Transverse colon (tissue), 4 donors: ENCODE measurements around the gene HEPH. TPM values are rescaled to one million over a fixed set of nuclear protein-coding genes. Genes with fewer than 3 reads are reported as not detected.

ENCODE experiments used
- DNase-seq: peaks from one replicate; pipeline ENCODE4 v3.0.0-alpha.2; 2019
- H3K27ac ChIP-seq, 4 donors: fragments of 200-600 bp; sonication (generic); 2 replicates each; pipeline ENCODE4 v1.5.1; 2016 to 2018; ENCODE audit warnings: inconsistent platforms in 4 of 4
- H3K27me3 ChIP-seq: fragments of 200-600 bp; sonication (generic); 2 replicates; pipeline ENCODE4 v1.5.1; 2017; ENCODE audit warnings: inconsistent platforms
- H3K36me3 ChIP-seq, 4 donors: fragments of 200-600 bp; sonication (generic); 2 replicates each; pipeline ENCODE4 v1.5.1; 2017 to 2019; ENCODE audit warnings: inconsistent platforms in 4 of 4
- H3K4me1 ChIP-seq, 4 donors: fragments of 200-600 bp; sonication (generic); 2 replicates each; pipeline ENCODE4 v1.5.1; 2017 to 2020; ENCODE audit warnings: inconsistent platforms in 4 of 4
- H3K4me3 ChIP-seq, 4 donors: fragments of 200-600 bp; sonication (generic); 1 replicate in 1 of 4; 2 replicates in 3 of 4; pipeline versions ENCODE4 v1.5.1 to v1.6.1; 2017 to 2019; ENCODE audit warnings: inconsistent platforms in 4 of 4
- H3K9me3 ChIP-seq, 2 donors: fragments of 200-600 bp; sonication (generic); 2 replicates each; pipeline ENCODE4 v1.5.1; 2017 to 2019; ENCODE audit warnings: inconsistent platforms in 2 of 2
- EP300 ChIP-seq: sonication (generic); formaldehyde crosslinking; IDR thresholded peaks from one replicate; pipeline ENCODE4 v1.6.1; 2017; ENCODE audit warnings: antibody characterized with exemption, low read depth
- POLR2A ChIP-seq: fragments of 450-650 bp; IDR thresholded peaks from one replicate; pipeline ENCODE4 v1.6.1; 2016; ENCODE audit warnings: antibody characterized with exemption, mild to moderate bottlenecking, moderate library complexity
- POLR2AphosphoS5 ChIP-seq, 3 donors: sonication (generic); formaldehyde crosslinking; IDR thresholded peaks; one replicate each; pipeline ENCODE4 v1.6.1; 2016; ENCODE audit warnings: antibody characterized with exemption in 3 of 3
- WGBS, 2 donors: methylation state at CpG; one replicate each; pipeline ENCODE4 v1.1.5; 2018; ENCODE audit warnings: low coverage in 1 of 2; 5-methylcytosine and 5-hydroxymethylcytosine counted together
- in situ Hi-C, 4 donors: fragments of 200-750 bp; cut with MboI; loops; one replicate each; pipeline versions ENCODE4 v1.15.0 to v1.15.1; 2017; ENCODE audit warnings: low sequenced_read_pairs in 3 of 4, low pct_ligation_motif_present in 1 of 4, low pct_unique_long_range_greater_than_20kb in 1 of 4
- intact Hi-C: fragments of 100-400 bp; cut with DNase I; formaldehyde crosslinking; loops from one replicate; pipeline ENCODE4 v1.15.1; 2023; ENCODE audit warnings: low total_unique reads
- total RNA-seq, 4 donors: library from RNA; depleted of rRNA; stranded (reverse); fragments of >200 nt; gene quantifications; one replicate each; pipeline ENCODE4 v1.1.0, GENCODE V29; 2016
- TF ChIP-seq, protein P1 (sequence below), 5 experiments: fragments of 200-600 bp in 3 of 5; fragments of 450-650 bp in 2 of 5; sonication (generic) in 3 of 5; IDR thresholded peaks; 1 replicate in 2 of 5; 2 replicates in 3 of 5; pipeline ENCODE4 v1.5.1; 2016 to 2017; ENCODE audit warnings: antibody characterized with exemption in 5 of 5, inconsistent platforms in 3 of 5, mild to moderate bottlenecking in 2 of 5, moderate library complexity in 1 of 5

Gene HEPH
- total RNA-seq, 4 donors from 2014 or later = 114 to 205 (median 155) TPM

DNA sequence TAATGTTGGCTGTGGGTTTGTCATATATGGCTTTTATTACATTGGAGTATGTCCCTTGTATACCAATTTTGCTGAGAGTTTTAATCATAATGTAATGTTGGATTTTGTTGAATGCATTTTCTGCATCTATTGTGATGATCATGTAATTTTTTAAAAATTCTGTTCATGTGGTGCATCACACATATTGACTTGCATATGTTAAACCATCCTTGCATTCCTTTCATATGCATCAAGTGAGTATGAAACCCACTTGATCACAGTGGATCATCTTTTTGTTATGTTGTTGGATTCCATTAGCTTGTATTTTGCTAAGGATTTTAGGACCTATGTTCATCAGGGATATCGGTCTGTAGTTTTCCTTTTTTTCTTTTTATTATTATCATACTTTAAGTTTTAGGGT lies 12.1 kb downstream of the HEPH start:
- Histone ChIP-seq H3K4me1 (no peaks in the 10 kb centered on the region), H3K27me3 (no peaks in the 10 kb centered on the region), H3K4me3 (no peak overlapping the region), H3K36me3 (peaks cover 0 to 18% (median 0%) of the 10 kb centered on the region in 4 donors), H3K9me3 (no peaks in the 10 kb centered on the region), H3K27ac (no peak overlapping the region)
- intact Hi-C loops = no loop called here
- no peak for DNase-seq
- TF ChIP-seq EP300 (no peak), POLR2AphosphoS5 (IDR thresholded peaks at IDR 0.05) (no peak), POLR2A (no peak)
- TF ChIP-seq, protein P1, sequence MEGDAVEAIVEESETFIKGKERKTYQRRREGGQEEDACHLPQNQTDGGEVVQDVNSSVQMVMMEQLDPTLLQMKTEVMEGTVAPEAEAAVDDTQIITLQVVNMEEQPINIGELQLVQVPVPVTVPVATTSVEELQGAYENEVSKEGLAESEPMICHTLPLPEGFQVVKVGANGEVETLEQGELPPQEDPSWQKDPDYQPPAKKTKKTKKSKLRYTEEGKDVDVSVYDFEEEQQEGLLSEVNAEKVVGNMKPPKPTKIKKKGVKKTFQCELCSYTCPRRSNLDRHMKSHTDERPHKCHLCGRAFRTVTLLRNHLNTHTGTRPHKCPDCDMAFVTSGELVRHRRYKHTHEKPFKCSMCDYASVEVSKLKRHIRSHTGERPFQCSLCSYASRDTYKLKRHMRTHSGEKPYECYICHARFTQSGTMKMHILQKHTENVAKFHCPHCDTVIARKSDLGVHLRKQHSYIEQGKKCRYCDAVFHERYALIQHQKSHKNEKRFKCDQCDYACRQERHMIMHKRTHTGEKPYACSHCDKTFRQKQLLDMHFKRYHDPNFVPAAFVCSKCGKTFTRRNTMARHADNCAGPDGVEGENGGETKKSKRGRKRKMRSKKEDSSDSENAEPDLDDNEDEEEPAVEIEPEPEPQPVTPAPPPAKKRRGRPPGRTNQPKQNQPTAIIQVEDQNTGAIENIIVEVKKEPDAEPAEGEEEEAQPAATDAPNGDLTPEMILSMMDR (IDR thresholded peaks at IDR 0.05) = no peak
- in situ Hi-C loops = no loop called here
- WGBS, 2 donors = 80 to 100% methylated on average over 1 of the region's 1 CpG

DNA sequence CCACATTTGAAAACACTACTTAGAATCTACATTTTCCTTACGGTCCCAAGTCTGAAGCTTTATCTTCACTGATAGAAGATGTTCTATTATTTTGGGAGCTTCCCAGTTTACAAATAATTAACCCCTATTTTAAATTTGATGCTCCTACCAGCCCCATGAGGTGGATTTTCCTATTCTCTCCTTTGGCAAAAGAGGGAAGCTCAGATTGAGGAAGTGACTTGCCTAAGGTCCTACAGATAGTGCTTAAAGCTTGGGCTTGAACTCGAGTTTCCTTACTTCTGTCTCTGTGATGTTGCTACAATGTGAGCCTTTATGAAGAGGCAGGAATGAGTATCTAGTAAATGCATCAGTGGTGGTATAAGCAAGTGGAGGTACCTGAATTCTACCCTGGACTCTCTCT lies 27.5 kb downstream of the HEPH start:
- Histone ChIP-seq H3K4me1 (no peaks in the 10 kb centered on the region), H3K27me3 (no peaks in the 10 kb centered on the region), H3K4me3 (no peak overlapping the region), H3K36me3 (peaks cover 0 to 4% (median 0%) of the 10 kb centered on the region in 4 donors), H3K27ac (no peak overlapping the region), H3K9me3 (no peaks in the 10 kb centered on the region)
- TF ChIP-seq, protein P1 (IDR thresholded peaks at IDR 0.05) = no peak
- TF ChIP-seq POLR2AphosphoS5 (IDR thresholded peaks at IDR 0.05) (no peak), EP300 (no peak), POLR2A (no peak)
- in situ Hi-C loops = no loop called here
- 69% methylated on average over 2 of the region's 2 CpGs; no CpG with 5 or more reads in 1 of the 2 donors for WGBS, 2 donors
- DNase-seq = no peak
- intact Hi-C loops = no loop called here

DNA sequence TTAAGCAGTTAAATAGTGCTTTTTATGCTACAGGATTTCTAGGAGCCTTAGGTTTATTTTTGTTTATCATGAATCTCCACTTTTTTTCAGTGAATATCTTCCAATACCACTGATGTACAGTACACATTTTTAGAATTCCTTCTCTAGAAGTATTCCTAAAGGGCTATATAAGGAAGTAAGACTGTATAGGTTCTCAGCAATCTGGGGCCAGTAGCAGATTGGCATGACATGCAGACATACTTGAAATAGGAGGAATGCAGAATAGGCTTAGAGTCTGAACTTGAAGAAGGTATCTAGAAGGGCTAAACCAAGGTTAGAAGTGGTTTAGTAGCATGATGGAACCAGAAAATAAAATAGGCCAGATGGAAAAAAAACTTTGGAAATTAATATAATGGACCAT lies 29.8 kb downstream of the HEPH start:
- in situ Hi-C loops = no loop called here

DNA sequence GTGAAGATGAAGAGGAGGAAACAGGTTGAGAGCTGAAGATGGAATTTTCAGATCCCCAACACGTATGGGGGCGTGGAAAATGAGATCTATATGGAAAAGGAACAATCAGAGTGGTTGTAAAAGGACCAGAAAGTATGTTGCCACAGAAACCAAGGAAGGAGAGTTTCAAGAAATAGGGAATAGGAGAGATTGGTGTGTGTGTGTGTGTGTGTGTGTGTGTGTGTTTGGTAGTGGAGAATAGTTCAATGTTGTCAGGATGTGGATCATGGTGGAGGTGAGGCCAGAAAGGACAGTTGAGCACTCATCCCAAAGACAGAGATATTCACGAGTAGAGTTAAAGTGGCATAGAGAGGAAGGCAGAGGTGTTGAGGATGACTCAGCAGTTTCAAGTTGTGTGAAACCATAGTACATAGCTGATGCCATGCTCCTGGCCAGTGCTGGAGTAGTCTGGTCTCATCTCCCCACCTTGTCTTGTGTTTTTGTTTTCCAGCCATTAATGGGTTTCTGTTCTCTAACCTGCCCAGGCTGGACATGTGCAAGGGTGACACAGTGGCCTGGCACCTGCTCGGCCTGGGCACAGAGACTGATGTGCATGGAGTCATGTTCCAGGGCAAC lies 36.1 kb downstream of the HEPH start:
- Histone ChIP-seq H3K27me3 (no peaks in the 10 kb centered on the region), H3K4me1 (peaks cover 0 to 14% (median 2%) of the 10 kb centered on the region in 4 donors), H3K4me3 (no peak overlapping the region), H3K27ac (peak overlapping the region; percentile 61 to 75 (median 68)), H3K36me3 (no peaks in the 10 kb centered on the region), H3K9me3 (no peaks in the 10 kb centered on the region)
- no peak for DNase-seq
- TF ChIP-seq POLR2AphosphoS5 (IDR thresholded peaks at IDR 0.05) (no peak), EP300 (no peak), POLR2A (no peak)
- TF ChIP-seq, protein P1 (IDR thresholded peaks at IDR 0.05) = no peak
- intact Hi-C loops (no loop called here), in situ Hi-C loops (no loop called here)
- 64% methylated on average over 4 of the region's 4 CpGs; no CpG with 5 or more reads in 1 of the 2 donors for WGBS, 2 donors

More for the DNA sequence above, 29.8 kb downstream of the HEPH start:
- no peak overlapping the region for H3K27ac ChIP-seq
- TF ChIP-seq POLR2AphosphoS5 (IDR thresholded peaks at IDR 0.05) (no peak), EP300 (no peak), POLR2A (no peak)
- TF ChIP-seq, protein P1 (IDR thresholded peaks at IDR 0.05) = no peak
- H3K9me3 ChIP-seq = no peaks in the 10 kb centered on the region
- H3K4me1 ChIP-seq = no peaks in the 10 kb centered on the region
- DNase-seq = no peak
- intact Hi-C loops = no loop called here
- peaks cover 0 to 4% (median 0%) of the 10 kb centered on the region in 4 donors for H3K36me3 ChIP-seq
- H3K4me3 ChIP-seq = no peak overlapping the region
- no peaks in the 10 kb centered on the region for H3K27me3 ChIP-seq
